ENCODE data around the gene BRI3. TPM values are rescaled to one million over a fixed set of nuclear protein-coding genes. Genes with fewer than 3 reads are reported as not detected.

BRI3 gene, protein sequence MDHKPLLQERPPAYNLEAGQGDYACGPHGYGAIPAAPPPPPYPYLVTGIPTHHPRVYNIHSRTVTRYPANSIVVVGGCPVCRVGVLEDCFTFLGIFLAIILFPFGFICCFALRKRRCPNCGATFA
- 264 to 370 TPM (median 359 TPM) in 3 replicates for total RNA-seq
- long read RNA-seq, transcript BRI3-201 (3 exons, 780 nt), result major isoform, 47 of 53 reads
- long read RNA-seq, partial matches to known transcripts, result 1 of 53 reads
- long read RNA-seq, other reads (novel, unspliced or antisense), result 3 of 53 reads

GRCh38 chr7:98280791-98281756 is at the start of gene BRI3:
BRI3 (plus strand) TSS chr7:98281686; CDS start chr7:98281796, 110 bp downstream.
- peak within 1 kb of the TSS; percentile 95 for H3K27ac Mint-ChIP-seq (ENCODE audit: unreplicated experiment)
- peak within 1 kb of the TSS; percentile 85 for H3K4me3 Mint-ChIP-seq (ENCODE audit: unreplicated experiment)
- peaks cover 12% of the 10 kb centered on the region for H3K36me3 Mint-ChIP-seq (ENCODE audit: low read depth)
- H3K9me3 Mint-ChIP-seq (ENCODE audit: low read depth), result no peaks in the 10 kb centered on the region
- H3K27me3 Mint-ChIP-seq (ENCODE audit: low read depth), result no peaks in the 10 kb centered on the region
- TF ChIP-seq, protein P1, sequence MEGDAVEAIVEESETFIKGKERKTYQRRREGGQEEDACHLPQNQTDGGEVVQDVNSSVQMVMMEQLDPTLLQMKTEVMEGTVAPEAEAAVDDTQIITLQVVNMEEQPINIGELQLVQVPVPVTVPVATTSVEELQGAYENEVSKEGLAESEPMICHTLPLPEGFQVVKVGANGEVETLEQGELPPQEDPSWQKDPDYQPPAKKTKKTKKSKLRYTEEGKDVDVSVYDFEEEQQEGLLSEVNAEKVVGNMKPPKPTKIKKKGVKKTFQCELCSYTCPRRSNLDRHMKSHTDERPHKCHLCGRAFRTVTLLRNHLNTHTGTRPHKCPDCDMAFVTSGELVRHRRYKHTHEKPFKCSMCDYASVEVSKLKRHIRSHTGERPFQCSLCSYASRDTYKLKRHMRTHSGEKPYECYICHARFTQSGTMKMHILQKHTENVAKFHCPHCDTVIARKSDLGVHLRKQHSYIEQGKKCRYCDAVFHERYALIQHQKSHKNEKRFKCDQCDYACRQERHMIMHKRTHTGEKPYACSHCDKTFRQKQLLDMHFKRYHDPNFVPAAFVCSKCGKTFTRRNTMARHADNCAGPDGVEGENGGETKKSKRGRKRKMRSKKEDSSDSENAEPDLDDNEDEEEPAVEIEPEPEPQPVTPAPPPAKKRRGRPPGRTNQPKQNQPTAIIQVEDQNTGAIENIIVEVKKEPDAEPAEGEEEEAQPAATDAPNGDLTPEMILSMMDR (IDR thresholded peaks at IDR 0.05), result no peak
- no peak for DNase-seq (ENCODE audit: low spot score)
- peaks cover 45% of the 10 kb centered on the region for H3K4me1 Mint-ChIP-seq (ENCODE audit: low read depth)

DNA sequence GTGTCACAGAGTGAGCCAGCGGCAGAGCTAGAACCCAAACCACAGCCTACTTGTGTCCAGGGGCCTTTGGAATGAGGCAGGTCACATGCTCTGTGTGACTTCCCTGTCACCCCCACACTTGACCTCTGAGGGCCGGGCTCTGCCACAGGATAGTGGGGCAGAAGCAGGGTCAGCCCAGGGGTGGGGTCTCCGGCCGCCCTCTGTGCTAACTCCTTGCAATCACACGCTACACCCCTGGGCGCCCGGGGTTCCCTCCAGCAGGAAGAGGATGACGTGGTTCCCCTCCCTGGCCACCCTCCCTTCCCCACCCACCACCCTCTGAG is 49.3 kb upstream of the BRI3 start:
- DNase-seq (ENCODE audit: low spot score), result no peak
- TF ChIP-seq, protein P1 (IDR thresholded peaks at IDR 0.05), result no peak
- H3K4me3 Mint-ChIP-seq (ENCODE audit: unreplicated experiment), result no peak overlapping the region
- H3K27me3 Mint-ChIP-seq (ENCODE audit: low read depth), result no peaks in the 10 kb centered on the region
- H3K27ac Mint-ChIP-seq (ENCODE audit: unreplicated experiment), result no peak overlapping the region
- peaks cover 3% of the 10 kb centered on the region for H3K36me3 Mint-ChIP-seq (ENCODE audit: low read depth)
- no peaks in the 10 kb centered on the region for H3K9me3 Mint-ChIP-seq (ENCODE audit: low read depth)
- H3K4me1 Mint-ChIP-seq (ENCODE audit: low read depth), result peaks cover 4% of the 10 kb centered on the region

GRCh38 chr7:98232799-98233198 is 48.7 kb upstream of the BRI3 start:
- Mint-ChIP-seq H3K4me3 (ENCODE audit: unreplicated experiment) (no peak overlapping the region), H3K36me3 (ENCODE audit: low read depth) (peaks cover 5% of the 10 kb centered on the region), H3K4me1 (ENCODE audit: low read depth) (peaks cover 4% of the 10 kb centered on the region), H3K27ac (ENCODE audit: unreplicated experiment) (no peak overlapping the region), H3K9me3 (ENCODE audit: low read depth) (no peaks in the 10 kb centered on the region), H3K27me3 (ENCODE audit: low read depth) (no peaks in the 10 kb centered on the region)
- DNase-seq (ENCODE audit: low spot score), result no peak
- TF ChIP-seq, protein P1 (IDR thresholded peaks at IDR 0.05), result no peak

DNA sequence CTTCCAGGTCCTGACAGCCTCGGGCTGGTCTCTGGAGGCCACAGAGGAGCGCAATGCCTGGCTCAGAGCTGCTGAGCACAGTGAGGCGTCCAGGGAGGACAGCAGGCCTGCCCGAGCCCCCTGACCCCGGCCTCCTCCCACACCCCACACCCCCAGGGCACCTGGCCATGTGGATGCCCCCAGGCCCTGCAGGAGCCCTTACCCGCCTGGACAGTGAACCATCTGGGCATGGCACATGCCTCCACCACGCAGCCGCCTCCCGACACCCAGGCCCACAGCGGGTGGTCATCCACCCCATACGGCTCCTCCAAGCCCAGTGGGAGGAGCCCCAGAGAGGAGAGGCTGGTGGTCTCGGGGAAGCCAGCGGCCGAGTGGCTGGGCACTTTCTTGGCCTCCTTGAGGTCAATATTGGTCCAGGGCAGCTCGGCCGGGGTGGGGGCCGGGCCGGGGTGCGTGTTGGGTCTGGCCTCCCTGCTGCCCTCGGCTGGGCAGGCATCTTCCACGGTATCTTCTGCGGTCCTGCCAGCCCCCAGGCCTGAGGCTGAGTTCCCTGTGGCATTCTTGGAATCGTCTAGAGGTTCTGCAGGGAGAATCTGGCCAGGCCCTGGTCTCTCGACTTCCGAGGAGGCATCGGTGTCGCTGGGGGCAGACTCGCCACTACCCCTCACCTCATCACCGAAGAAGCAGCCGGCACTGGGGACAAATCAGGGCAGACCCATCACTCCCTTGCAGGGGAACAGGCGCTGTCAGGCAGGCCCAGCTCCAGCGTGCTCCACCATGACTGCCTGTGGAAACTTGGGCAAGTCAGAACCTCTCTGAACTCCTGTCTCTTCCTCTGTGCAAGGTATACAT is 48.0 kb upstream of the BRI3 start:
- no peak overlapping the region for H3K27ac Mint-ChIP-seq (ENCODE audit: unreplicated experiment)
- no peak for DNase-seq (ENCODE audit: low spot score)
- H3K9me3 Mint-ChIP-seq (ENCODE audit: low read depth), result no peaks in the 10 kb centered on the region
- H3K4me1 Mint-ChIP-seq (ENCODE audit: low read depth), result peaks cover 7% of the 10 kb centered on the region
- TF ChIP-seq, protein P1 (IDR thresholded peaks at IDR 0.05), result no peak
- H3K4me3 Mint-ChIP-seq (ENCODE audit: unreplicated experiment), result no peak overlapping the region
- no peaks in the 10 kb centered on the region for H3K27me3 Mint-ChIP-seq (ENCODE audit: low read depth)
- peaks cover 5% of the 10 kb centered on the region for H3K36me3 Mint-ChIP-seq (ENCODE audit: low read depth)
